Stimulated activated CD4-positive, alpha-beta T cell treated with anti-CD3 and anti-CD28 coated beads, Interleukin-2, amount 100 ng/mL, for 4 hours (primary cell): ENCODE results near the gene MAU2.
A peak's percentile ranks its signal among the peaks of the same experiment; 100 is the strongest.
"Not testable (repeated sequence)": the region's sequence is repeated elsewhere in the genome, so short reads cannot be mapped to it uniquely, and the experiment has no call there.

Experiments
- DNase-seq: peaks from one replicate; pipeline ENCODE4 v3.0.0-alpha.2; 2020; ENCODE audit warnings: low read depth

Gene MAU2

DNA sequence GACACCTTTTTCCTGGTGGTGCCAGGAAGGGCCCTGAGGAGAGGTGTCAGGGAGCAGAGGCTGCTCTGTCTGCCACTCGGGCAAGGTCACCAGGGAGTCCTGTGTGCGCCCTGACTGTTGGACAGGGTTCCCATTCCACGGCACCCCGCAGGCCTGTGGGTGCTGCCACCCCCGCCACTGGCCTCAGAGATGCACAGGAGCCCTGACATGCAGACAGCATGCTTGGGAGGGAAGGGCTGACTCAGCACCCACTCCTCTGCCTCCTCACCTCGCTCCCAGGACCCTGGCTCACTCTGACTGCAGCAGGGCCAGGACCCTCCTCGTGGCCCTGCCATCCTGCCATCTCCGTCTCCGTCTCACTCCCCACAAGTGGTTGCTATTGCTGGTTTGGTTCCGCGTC is 25.3 kb downstream of the MAU2 start:
- DNase-seq, result no peak

DNA sequence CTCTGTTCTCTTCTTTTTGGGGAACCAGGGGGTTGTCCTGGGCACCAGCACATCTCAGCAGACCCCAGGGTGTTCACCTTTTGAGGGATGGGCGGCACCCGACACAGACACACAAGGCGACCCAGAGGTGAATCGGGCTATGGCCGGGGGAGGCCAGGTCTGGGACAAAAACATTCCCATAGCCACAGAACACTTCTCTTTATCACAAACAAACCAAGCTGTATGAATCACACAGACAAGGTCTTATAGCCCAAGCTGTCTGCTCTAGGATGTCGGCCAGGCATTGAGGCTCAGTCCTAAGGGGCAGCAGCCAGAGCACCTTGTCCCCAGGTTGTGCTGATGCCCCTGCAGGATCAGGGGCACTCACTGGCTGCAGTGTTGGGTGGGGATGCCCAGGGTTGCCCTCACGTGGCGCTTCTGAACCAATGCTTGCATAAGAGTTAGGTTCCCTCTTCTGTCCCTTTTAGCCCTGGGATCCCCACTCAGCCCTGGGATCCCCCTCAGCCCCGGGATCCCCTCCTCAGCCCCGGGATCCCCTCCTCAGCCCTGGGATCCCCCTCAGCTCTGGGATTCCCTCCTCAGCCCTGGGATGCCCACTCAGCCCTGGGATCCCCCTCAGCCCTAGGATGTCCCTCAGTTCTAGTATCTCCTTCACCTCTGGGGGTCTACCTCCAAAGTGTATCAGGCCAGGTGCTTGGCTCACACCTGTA is 26.9 kb downstream of the MAU2 start:
- DNase-seq, result no peak

DNA sequence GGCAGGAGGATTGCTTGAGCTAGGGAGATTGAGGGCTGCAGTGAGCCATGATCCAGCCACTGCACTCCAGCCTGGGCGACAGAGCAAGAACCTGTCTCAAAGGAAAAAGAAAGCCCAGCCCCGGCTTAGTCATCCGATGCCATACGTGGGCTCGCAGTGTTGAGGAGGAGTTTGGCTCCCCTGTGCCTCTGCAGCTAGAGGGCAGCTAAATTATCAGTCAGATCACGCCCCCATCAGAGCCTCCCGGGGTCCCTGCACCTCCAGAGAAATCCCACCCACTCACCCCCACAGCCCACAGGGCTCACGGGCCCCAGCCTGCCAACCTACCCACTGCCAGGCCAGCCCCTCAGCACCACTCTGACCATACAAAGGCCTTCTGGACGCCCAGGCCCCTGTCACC is 27.6 kb downstream of the MAU2 start:
- no peak for DNase-seq

DNA sequence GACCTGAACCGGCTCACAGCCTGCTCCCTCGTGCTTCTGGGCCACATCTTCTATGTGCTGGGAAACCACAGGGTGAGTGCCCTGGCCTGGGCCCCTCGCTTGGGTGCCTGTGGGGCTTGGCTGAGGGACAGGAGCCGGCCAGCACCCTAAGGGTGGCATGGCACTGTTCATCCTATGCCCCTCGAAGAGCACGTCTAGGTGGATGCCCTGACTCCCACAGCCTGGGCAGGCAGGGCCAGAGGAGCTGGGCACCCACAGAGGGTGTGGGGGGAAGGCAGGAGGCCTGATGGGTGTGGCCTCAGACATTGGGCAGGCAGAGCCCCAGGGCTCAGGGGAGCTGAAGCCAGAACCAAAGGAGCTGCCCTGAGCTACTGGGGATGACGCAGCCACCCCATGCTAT is 28.7 kb downstream of the MAU2 start:
- no peak for DNase-seq

DNA sequence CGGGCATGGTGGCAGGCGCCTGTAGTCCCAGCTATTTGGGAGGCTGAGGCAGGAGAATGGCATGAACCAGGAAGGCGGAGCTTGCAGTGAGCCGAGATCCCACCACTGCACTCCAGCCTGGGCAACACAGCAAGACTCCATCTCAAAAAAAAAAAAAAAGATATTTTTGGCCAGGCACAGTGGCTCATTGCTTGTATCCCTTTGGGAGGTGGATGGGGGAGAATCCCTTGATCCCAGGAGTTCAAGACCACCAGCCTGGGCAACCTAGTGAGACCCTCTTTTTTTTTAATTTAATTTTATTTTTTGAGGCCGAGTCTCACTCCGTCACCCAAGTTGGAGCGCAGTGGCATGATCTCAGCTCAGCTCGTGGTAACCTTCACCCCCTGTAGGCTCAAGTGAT is 30.1 kb downstream of the MAU2 start:
- not testable (repeated sequence) for DNase-seq

DNA sequence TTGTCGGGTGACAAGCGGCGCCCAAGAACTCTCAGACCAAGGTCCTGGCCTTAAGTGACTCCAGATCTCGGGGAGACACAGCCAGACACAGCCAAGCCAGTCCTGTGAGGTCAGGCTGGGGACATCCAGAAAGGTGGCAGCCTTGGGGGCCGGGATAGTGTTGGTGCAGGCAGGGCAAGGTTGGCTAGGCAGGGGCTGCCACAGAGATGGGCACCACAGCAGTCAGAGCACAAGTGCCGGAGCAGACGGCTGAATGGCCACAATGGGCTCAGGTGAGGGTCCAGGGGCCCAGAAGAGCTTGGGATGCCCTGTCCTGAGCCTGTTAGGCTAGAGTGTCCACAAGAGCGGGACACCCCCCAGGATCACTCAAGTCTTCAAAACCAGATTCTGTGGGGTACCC is 32.2 kb downstream of the MAU2 start:
- DNase-seq, result no peak

DNA sequence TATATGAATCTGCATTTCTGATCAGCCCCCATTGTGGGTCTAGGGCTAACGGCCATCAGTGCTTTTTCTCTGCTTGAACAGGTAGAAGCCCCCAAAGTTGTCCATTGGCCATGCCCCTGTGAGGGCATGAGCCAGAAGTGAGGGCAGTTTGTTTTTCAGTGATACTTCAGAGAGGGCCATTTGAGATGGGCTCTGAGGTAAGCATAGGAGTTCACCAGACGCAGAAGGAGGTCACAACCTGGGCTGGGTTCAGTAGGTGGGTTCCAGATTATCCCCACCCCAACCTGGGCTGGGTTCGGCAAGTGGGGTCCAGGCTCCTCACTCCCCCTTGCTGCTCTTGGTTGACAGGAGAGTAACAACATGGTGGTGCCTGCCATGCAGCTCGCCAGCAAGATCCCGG is 33.4 kb downstream of the MAU2 start:
- no peak for DNase-seq

DNA sequence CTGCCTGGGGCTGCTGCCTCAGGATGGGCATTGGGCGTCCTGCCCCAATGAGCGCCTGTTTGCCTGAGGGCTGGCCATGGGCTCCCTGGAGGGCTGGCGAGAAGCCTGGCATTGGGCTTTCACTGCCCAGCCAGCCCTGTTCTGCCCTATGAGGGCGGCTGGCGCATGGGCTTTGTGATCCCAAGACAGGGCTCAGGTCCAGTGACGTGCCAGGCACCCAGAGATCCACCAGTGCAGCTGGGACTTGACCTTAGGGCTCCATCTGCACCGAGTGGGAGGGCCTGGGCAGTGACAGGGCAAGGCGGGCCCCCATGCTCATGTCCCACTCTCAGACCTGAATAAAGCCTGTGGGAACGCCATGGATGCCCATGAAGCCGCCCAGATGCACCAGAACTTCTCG is 34.3 kb downstream of the MAU2 start:
- DNase-seq, result no peak

DNA sequence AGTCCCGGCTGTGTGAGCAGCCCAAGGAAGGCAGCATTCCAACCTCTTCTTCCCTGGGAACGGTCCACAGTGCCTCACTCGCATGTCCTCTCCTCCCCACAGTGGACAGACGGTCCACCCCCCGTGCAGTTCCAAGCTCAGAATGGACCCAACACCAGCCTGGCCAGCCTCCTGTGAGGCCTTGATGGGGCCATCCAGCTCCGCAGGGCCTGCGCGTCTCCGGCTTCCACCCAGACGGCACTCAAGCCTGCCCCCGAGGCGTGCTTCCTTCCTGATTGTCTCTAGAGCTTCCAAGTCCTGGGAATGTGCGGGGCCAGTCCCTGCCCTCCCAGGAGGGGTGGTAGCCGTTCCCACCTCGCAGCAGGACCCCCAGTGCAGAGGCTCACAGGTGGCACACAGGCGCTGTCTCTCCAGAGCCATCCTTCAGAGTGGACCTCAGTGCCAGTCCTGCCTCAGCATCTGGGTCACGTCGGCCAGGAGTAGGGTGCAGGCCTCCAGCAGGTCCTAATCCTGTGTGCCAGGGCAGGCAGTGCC is 35.0 kb downstream of the MAU2 start:
- DNase-seq, result no peak

DNA sequence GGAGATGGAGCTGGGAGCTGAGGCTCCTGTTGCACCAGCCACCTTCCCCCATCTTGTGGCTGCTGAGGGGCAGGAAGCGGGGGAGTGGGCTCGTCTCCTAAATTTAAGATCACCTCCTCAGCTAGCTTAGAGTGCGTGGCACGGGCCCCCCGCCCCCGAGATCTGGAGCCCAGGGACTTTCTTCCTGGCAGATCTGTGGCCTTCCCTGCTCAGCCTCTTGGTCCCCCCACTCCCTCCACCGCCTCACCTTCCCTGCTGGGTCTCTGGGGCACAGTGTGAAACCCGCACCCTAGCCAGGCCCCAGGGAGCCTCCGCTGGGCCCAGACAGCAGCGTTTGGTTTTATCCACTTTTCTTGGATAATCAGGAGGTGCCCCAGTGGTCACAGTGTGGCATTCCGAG is 35.9 kb downstream of the MAU2 start:
- DNase-seq, result no peak

DNA sequence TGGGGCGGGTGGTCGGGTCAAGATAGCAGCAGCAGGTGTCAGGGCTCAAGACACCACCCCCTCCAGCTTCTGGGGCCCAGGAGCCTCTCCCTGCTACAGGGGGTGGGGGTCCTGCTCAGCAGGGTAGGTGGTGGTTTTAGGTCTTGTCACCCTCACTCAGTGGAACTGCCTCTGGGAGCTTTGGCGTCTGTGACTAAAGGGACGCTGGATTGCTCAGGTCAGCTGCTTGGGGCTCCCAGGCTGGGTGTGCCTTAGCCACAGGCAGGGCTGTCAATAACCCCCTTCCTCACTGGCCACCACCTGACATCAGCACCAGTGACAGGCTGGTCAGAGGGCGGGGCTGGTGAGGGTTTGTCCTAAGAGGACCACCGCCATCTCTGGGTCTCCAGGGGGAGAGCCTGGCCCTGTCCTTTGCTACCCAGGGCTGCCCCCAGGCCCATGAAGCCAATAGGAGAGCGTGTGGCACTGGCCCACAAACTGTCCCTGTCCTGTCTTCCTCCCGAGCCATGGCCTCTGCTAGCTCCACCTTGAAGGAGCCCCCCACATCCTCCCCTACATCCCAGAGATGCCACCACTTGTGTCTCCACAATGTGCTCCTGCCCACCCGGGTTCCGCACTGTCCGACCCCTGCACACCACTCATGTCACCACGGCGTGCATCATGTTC is 36.4 kb downstream of the MAU2 start:
- no peak for DNase-seq

DNA sequence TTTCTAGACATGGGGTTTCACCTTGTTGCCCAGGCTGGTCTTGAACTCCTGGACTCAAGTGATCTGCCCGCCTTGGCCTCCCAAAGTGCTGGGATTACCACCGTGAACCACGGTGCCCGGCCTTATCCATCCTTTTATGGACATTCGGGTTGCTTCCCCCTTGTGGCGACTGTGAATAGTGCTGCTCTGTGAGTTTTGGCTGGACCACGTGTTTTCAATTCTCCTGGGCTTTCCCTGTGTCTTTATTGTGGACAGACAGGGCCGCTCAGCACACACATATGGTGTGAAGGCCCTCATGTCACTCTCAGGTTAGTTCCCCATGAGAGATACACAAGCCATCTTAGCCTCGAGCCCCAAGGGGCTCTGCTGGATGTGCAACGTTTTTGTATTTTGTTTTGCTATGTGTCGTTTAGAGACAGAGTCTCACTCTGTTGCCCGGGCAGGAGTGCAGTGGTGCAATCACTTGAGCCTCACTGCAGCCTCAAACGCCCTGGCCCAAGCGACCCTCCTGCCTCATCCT is 40.5 kb downstream of the MAU2 start:
- peak; percentile 39 for DNase-seq

DNA sequence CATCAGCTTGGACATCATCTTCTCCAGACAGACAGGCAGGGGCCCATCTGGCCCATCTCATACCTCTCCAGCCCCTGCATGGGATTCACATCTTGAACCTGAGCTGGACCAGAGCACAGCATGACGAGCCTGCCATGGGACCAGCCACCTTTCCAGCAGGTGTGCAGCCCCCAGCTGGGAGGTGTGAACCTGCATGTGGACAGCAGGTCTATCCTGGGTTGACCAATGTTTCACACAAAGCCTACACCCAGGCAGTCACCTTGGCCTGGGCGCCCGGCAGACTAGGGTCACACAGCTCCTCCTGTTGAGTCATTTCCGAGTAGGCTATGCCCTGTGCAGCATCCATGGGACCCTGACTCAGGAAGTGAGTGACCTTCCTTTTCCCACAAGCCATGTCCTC is 41.4 kb downstream of the MAU2 start:
- DNase-seq, result no peak

DNA sequence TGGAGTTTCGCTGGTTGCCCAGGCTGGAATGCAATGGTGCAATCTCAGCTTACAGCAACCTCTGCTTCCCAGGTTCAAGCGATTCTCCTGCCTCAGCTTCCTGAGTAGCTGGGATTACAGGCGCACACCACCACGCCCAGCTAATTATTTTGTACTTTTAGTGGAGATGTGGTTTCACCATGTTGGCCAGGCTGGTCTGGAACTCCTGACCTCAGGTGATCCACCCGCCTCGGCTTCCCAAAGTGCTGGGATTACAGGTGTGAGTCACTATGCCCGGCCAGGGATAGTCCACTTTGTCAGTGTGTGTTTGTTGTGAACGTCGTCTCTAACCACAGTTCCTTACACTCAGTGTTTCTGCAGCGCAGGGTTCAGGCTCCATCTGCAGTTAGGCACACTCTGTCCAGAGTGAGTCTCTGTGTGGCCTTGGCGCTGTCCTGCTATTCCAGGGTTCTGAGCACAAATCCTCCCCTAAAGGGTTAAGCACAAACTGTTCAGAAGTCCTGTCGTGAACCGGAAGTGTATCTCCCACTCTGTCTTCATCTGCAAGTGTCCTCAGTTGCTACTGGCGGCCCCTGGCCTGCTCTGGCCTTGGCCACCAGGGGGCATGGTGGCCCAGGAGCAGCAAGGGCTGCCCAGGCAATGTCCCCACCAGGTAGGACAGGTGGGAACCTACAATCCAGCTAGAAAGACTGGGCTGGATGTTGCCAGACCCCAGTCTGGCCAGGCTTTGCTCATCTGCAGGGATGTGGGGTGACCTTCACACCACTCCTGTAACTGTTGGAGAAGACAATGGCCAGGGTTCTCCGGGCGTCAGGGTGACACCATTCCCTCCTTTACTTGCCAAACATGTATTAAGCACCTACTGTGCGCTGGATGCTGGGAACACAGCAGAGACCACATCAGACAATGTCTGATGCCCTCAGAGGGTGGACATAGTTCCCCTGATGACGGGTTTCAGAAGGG is 46.1 kb downstream of the MAU2 start:
- DNase-seq, result peak; percentile 59

DNA sequence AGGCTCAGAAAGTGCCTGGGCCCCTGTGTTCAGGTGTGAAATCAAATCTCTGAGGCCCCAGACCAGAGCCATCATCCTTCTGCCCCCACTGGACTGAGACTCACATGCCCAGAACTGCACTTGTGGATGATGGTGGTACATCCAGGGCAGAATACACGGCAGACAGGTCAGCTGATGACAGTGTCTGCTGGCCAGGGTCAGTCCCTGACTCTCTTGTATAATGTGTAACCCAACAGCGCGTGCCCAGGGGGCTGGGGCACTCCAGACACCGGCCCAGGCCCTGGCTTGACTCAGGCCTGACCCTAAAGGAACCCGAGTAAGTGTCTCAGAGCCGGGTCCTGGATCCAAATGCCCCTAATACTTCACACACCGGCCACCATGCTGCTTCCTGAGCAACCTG is 47.5 kb downstream of the MAU2 start:
- no peak for DNase-seq

DNA sequence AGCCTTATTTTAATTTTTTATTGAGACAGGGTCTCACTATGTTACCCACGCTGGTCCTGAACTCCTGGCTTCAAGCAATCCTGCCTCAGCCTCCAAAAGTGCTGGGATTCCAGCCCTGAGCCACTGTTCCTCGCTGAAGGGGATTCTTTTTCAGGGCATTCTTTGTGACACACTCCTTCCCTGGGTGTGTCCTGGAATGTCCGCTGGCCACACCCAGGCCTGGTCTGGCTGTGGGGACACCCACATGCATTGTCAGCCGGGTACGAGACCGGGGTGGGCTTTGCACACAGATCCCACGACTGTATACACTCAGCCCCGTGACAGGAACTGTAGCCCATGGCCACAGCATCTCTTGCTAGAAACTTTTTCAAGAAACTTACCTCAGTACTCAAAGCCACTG is 50.4 kb downstream of the MAU2 start:
- no peak for DNase-seq

DNA sequence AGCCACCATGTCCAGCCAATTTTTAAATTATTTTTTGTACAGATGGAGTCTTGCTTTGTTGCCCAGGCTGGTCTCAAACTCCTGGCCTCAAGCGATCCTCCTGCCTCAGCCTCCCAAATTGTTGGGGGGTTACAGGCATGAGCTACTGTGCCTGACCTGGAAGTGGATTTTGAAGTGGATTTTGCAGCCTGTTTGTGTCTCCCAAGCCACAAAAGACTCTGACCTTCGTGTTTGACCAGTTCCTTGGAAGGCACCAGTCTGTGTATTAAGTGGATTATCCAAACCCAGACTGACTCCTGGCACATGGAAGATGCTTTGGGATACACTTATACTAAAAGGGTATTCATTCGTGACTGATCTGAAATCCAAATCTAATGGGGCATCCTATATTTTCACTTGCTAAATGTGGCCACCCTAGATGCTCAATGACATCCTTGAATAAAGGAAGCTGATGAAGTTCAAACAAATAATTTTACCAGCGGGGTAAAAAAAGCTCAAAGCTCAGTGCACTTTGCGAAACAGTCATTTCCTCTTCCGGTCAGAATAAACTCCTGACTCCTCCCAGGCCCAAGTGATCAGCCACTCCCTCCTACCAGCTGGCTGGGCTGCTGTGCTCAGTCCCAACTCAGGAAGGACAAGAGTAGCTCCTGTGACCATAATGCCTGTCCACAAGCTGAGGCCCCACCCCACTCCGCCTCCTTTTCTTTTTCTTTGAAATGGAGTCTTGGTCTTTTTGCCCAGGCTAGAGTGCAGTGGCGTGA is 52.2 kb downstream of the MAU2 start:
- no peak for DNase-seq

DNA sequence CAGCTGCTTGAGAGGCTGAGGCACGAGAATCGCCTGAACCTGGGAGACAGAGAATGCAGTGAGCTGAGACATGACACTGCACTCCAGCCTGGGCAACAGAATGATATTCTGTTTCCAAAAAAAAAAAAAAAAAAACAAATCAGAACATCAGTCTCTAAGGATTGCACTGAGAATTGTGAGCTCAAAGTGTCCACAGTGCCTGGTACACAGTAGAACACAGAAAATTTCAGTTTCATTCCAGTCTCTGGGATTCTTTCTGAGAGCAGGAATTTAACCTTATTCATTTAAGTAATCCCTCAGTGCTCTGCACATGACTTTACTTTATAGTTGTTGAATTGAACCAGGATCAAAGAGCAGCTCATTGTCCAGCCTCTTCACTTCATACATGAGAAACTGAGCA is 58.9 kb downstream of the MAU2 start:
- DNase-seq, result no peak

DNA sequence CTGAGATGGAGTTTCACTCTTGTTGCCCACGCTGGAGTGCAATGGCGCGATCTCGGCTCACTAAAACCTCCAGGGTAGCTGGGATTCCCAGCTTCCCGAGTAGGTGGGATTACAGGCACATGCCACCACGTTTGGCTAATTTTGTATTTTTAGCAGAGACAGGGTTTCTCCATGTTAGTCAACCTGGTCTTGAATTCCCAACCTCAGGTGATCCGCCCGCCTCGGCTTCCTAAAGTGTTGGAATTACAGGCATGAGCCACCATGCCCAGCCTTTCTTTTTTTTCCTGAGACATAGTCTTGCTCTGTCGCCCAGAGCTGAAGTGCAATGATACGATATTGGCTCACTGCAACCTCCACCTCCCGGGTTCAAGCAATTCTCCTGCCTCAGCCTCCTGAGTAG is 59.7 kb downstream of the MAU2 start:
- DNase-seq, result not testable (repeated sequence)

DNA sequence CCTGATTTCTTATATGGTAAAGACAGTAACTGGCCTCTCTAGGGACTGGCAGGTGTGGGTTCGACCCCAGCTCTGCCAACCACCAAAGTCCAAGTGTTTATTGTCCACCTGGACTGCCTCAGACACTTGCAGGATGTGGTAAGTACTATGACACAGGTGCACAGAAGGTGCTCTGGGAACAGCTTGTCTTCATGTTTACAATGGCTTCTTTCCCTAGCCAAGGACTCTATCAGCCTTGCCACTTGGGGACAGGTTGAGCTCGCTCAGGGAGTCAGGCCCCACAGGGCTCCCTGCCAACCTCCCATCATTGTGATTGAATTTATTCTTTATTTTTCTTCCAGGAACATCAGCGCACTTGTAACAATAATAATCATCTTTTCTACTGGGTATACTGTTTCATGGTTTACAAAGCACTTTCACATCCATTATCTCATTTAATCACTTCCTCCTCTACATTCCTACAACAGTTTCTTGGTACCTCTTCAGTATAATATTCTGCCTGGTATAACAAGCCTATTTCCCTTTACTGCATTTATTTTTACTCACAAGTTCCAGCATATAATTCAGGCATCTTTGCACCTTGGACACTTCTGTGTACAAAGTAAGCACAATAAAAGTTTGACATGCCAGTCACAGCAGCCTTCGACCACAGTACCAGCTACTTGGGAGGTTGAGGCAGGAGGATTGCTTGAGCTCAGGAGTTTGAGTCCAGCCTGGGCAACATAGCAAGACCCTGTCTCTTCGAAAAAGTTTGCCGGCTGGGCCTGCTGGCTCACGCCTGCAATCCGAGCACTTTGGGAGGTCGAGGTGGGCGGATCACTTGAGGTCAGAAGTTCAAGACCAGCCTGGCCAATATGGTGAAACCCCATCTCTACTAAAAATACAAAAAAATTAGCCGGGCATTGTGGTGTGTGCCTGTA is 60.6 kb downstream of the MAU2 start:
- DNase-seq, result no peak

DNA sequence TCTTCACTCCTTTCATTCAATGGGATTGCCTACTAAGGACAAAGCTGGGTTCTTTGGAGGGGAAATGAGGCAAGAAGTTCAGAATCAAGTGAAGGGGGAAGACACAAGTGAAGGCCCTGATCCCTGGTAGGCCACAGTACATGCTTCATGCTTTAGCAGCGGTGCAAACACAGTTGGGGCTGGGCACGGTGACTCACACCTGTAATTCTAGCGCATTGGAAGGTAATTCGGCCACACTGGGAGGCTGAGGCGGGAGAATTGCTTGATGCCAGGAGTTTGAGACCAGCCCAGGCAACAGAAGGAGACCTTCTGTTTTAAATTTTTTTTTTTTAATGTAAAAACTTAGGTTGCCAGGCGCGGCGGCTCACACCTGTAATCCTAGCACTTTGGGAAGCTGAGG is 61.5 kb downstream of the MAU2 start:
- no peak for DNase-seq
